GM12891 (cell line): ENCODE results near the gene IL17A.

ENCODE experiments used
- POLR2A ChIP-seq: IDR thresholded peaks from 2 replicates; pipeline ENCODE4 v1.6.1; 2011; ENCODE audit warnings: low read depth, low read length, control low read depth
- POLR2AphosphoS5 ChIP-seq: IDR thresholded peaks from 2 replicates; pipeline ENCODE4 v1.6.1; 2011; ENCODE audit warnings: low read depth, low read length, control low read depth
- SPI1 ChIP-seq: IDR thresholded peaks from 2 replicates; pipeline ENCODE4 v1.6.1; 2011; ENCODE audit warnings: low read depth, low read length, control low read depth
- TAF1 ChIP-seq: IDR thresholded peaks from 2 replicates; pipeline ENCODE4 v1.6.1; 2011; ENCODE audit warnings: low read depth, low read length, control low read depth

GRCh38 chr6:52142556-52142955 is 43.6 kb upstream of the IL17A start:
- TF ChIP-seq POLR2A = no peak
- TF ChIP-seq POLR2AphosphoS5 = no peak
- no peak for TF ChIP-seq SPI1
- no peak for TF ChIP-seq TAF1
